GM19468 (cell line): ENCODE data around the gene ATG9B.
A peak's percentile ranks its signal among the peaks of the same experiment; 100 is the strongest.
"Not testable (repeated sequence)": the region's sequence is repeated elsewhere in the genome, so short reads cannot be mapped to it uniquely, and the experiment has no call there.

Source experiments
- ATAC-seq: cut with Tn5 transposase; IDR thresholded peaks from one replicate; pipeline ENCODE4 v1.9.1; 2021; ENCODE audit warnings: mild to moderate bottlenecking, moderate library complexity, moderate number of reproducible peaks; ENCODE audit not compliant: unreplicated experiment; ENCODE audit errors: extremely low read depth

ATG9B gene

GRCh38 chr7:151038951-151039849 lies 14.9 kb upstream of the ATG9B start:
- ATAC-seq, result no peak

GRCh38 chr7:151035902-151036301 lies 11.6 kb upstream of the ATG9B start:
- ATAC-seq, result no peak

GRCh38 chr7:151035026-151035717 lies 10.9 kb upstream of the ATG9B start:
- no peak for ATAC-seq

GRCh38 chr7:151034312-151035025 lies 10.2 kb upstream of the ATG9B start:
- ATAC-seq, result no peak

- no peak for ATAC-seq
Observed at GRCh38 chr7:151033864-151034249, 9.6 kb upstream of the ATG9B start.

GRCh38 chr7:151032936-151033863 lies 8.9 kb upstream of the ATG9B start:
- no peak for ATAC-seq

- no peak for ATAC-seq
Observed at GRCh38 chr7:151031011-151031410, 6.7 kb upstream of the ATG9B start.

GRCh38 chr7:151028948-151029501 lies 4.7 kb upstream of the ATG9B start:
- ATAC-seq, result no peak

GRCh38 chr7:151028131-151028947 lies 4.0 kb upstream of the ATG9B start, which contains the start of gene ABCB8:
Gene ABCB8 (plus strand): TSS chr7:151028450. CDS start chr7:151028516, 66 bp downstream.
- peak; percentile 90 for ATAC-seq

GRCh38 chr7:151027728-151028130 lies 3.4 kb upstream of the ATG9B start:
- not testable (repeated sequence) for ATAC-seq

GRCh38 chr7:151026771-151027727 lies 2.8 kb upstream of the ATG9B start:
- not testable (repeated sequence) for ATAC-seq

- no peak for ATAC-seq
Observed at GRCh38 chr7:151025924-151026671, 1.8 kb upstream of the ATG9B start.

- ATAC-seq, result no peak
Observed at GRCh38 chr7:151023232-151023631, 1.1 kb downstream of the ATG9B start.

GRCh38 chr7:151020231-151020630 lies 4.1 kb downstream of the ATG9B start:
- no peak for ATAC-seq

GRCh38 chr7:151019130-151019447 lies 5.2 kb downstream of the ATG9B start:
- ATAC-seq, result no peak

GRCh38 chr7:151018421-151019129 lies 5.7 kb downstream of the ATG9B start:
- no peak for ATAC-seq
